Ovary (tissue), 9 donors: ENCODE measurements around the gene ANGPT4. TPM values are rescaled to one million over a fixed set of nuclear protein-coding genes. Genes with fewer than 3 reads are reported as not detected.

Experiments
- DNase-seq, 5 donors: peaks; one replicate each; pipeline ENCODE4 v3.0.0-alpha.2; 2019 to 2020
- H3K27ac ChIP-seq, 2 donors: fragments of 200-600 bp; one replicate each; pipeline versions ENCODE4 v1.5.1 to v1.8.0; 2019 to 2022
- H3K27me3 ChIP-seq: fragments of 200-600 bp; one replicate; pipeline ENCODE4 v1.8.0; 2022
- H3K36me3 ChIP-seq: fragments of 200-600 bp; sonication (generic); one replicate; pipeline ENCODE4 v1.5.1; 2019
- H3K4me1 ChIP-seq: one replicate; pipeline ENCODE4 v1.8.1; 2013; ENCODE audit warnings: mild to moderate bottlenecking, moderate library complexity; ENCODE audit not compliant: insufficient read depth
- H3K4me3 ChIP-seq: fragments of 200-600 bp; sonication (generic); one replicate; pipeline ENCODE4 v1.5.1; 2017
- H3K9me3 ChIP-seq, 2 donors: fragments of 200-600 bp in 1 of 2; sonication (generic) in 1 of 2; one replicate each; pipeline versions ENCODE4 v1.5.1 to v1.8.1; 2013 to 2019; ENCODE audit warnings: mild to moderate bottlenecking in 1 of 2, moderate library complexity in 1 of 2
- CTCF ChIP-seq, 3 donors: fragments of 450-650 bp in 2 of 3; fragments of 200-600 bp in 1 of 3; IDR thresholded peaks; one replicate each; pipeline versions ENCODE4 v1.5.1 to v1.8.0; 2016 to 2022; ENCODE audit warnings: antibody characterized with exemption in 3 of 3, mild to moderate bottlenecking in 1 of 3
- EP300 ChIP-seq: sonication (generic); formaldehyde crosslinking; IDR thresholded peaks from one replicate; pipeline ENCODE4 v1.6.1; 2017; ENCODE audit warnings: antibody characterized with exemption
- POLR2A ChIP-seq: fragments of 450-650 bp; IDR thresholded peaks from one replicate; pipeline ENCODE4 v1.6.1; 2017; ENCODE audit warnings: antibody characterized with exemption, mild to moderate bottlenecking, moderate library complexity
- WGBS, 3 donors: extraction: QIAGEN DNeasy Blood & Tissue Kit in 1 of 3; methylation state at CpG; one replicate each; pipeline versions ENCODE4 v1.1.5 to v1.1.7; 2013 to 2017; 5-methylcytosine and 5-hydroxymethylcytosine counted together
- intact Hi-C, 4 donors: fragments of 100-400 bp; cut with DNase I; formaldehyde crosslinking; loops; one replicate each; pipeline versions ENCODE4 v1.11.0 to v1.15.1; 2022 to 2023
- polyA plus RNA-seq, 2 donors: library from polyadenylated mRNA; stranded (reverse); fragments of 200-250 nt in 1 of 2; fragments of 350-450 nt in 1 of 2; fragmentation: Illumina TruSeq in 1 of 2; extraction: RNeasy Lipid Tissue Mini Kit (QIAGEN cat#74804) in 1 of 2; gene quantifications; one replicate each; pipeline ENCODE4 v1.2.3, GENCODE V29; 2013 to 2014
- total RNA-seq, 7 donors: library from RNA; depleted of rRNA in 2 of 7; stranded (reverse); fragments of >200 nt in 2 of 7; fragmentation: NEBNext Ultra II Directional in 3 of 7; extraction: Animal tissue kit (Norgen Biotek cat#: 25700) in 3 of 7; gene quantifications; one replicate each; pipeline versions ENCODE4 v1.1.0 to v1.2.4, GENCODE V29; 2016 to 2023
- donor health status: DM: no; HTN: no; CAD: no; lungs with moderate emphysema.
- donor health status: DM: no; HTN: no; CAD: no.
- donor health status: Bipolar disorder and iron deficiency.
- donor health status: DM: yes; HTN: yes; CAD: no.
- donor health status: DM: no; HTN: no; CAD: no.
- donor health status: DM: yes; HTN: yes; CAD: no.

Gene ANGPT4
- total and polyA plus RNA-seq, 9 donors = 0.58 to 10.7 (median 2.0) TPM

DNA sequence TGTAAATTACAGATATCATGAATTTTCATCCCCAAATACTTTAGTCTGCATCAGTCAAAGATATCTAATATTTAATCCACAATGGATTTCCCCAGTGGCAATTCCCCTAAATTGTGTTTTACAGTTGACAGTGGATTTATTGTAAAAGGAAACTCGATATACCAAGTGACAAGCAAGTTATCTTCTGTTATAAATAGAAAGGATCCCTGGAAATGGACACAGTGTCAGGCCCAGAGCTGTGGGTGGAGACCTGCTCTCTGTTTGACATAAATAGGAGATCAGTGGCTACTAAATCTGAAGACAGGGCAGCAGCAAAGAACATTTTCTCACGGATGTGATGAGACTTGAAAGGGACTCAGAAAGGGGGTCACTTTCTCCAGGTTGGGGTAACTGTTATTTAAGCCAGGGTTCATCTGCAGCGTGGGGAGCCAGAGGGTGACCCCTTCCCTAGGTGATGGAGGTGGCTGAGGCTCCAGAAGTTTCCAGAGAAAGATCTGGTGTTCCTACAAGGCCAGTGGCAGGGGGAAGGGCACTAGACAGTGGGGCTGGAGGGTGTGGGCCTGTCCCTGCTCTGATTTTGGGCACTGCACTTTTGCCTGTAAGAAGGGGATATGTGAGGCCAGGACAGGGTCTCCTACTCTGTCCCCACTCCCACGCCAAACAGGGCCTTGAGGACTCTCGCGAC is 94.9 kb downstream of the ANGPT4 start:
- H3K4me3 ChIP-seq = no peak overlapping the region
- H3K4me1 ChIP-seq = no peaks in the 10 kb centered on the region
- H3K27ac ChIP-seq = no peak overlapping the region
- intact Hi-C loops = no loop called here
- H3K27me3 ChIP-seq = no peaks in the 10 kb centered on the region
- no peaks in the 10 kb centered on the region for H3K36me3 ChIP-seq
- H3K9me3 ChIP-seq = no peaks in the 10 kb centered on the region
- no peak for TF ChIP-seq EP300
- DNase-seq = no peak
- WGBS, 3 donors = 63 to 70% (median 66%) methylated on average over 6 of the region's 6 CpGs

- DNase-seq = no peak
- Histone ChIP-seq H3K4me3 (no peak overlapping the region), H3K4me1 (no peaks in the 10 kb centered on the region), H3K36me3 (no peaks in the 10 kb centered on the region), H3K9me3 (no peaks in the 10 kb centered on the region), H3K27me3 (no peaks in the 10 kb centered on the region), H3K27ac (no peak overlapping the region)
- whole genome bisulfite sequencing, 3 donors = 83 to 92% (median 87%) methylated on average over 3 of the region's 3 CpGs
- intact Hi-C loops = no loop called here
- TF ChIP-seq EP300 = no peak
- TF ChIP-seq CTCF (IDR thresholded peaks at IDR 0.05) = no peak
- TF ChIP-seq POLR2A = no peak
Measured at GRCh38 chr20:820323-820953, 95.7 kb downstream of the ANGPT4 start.

Other genes with a start within 250 kb of the ANGPT4 start
- not detected for gene SCRT2, start 240.5 kb downstream of the ANGPT4 start, total RNA-seq
- not detected for gene SCRT2, start 240.5 kb downstream of the ANGPT4 start, polyA plus RNA-seq
- gene SLC52A3, start 147.8 kb downstream of the ANGPT4 start, total RNA-seq = 10 to 100 TPM in 1 of 7 donors, 1 to 10 TPM in 5, under 1 TPM in 1; 0.78 to 10.0 (median 2.3) TPM
- 1 to 10 TPM; 2.9 to 4.7 TPM for gene SLC52A3, start 147.8 kb downstream of the ANGPT4 start, polyA plus RNA-seq
- 1 to 10 TPM; 2.3 to 6.6 (median 3.9) TPM for gene FAM110A, start 82.6 kb downstream of the ANGPT4 start, total RNA-seq
- 1 to 10 TPM; 2.1 to 2.5 TPM for gene FAM110A, start 82.6 kb downstream of the ANGPT4 start, polyA plus RNA-seq
- under 1 TPM in 4 of 7 donors, not detected in 3; 0.07 to 0.53 (median 0.40) TPM for gene RSPO4, start 86.0 kb upstream of the ANGPT4 start, total RNA-seq
- gene RSPO4, start 86.0 kb upstream of the ANGPT4 start, polyA plus RNA-seq = under 1 TPM in 1 of 2 donors, not detected in 1; 0.04 TPM
- gene PSMF1, start 202.3 kb upstream of the ANGPT4 start, total RNA-seq = 100 to 1,000 TPM in 6 of 7 donors, 10 to 100 TPM in 1; 33.4 to 163 (median 127) TPM
- 100 to 1,000 TPM in 1 of 2 donors, 10 to 100 TPM in 1; 81.5 to 140 TPM for gene PSMF1, start 202.3 kb upstream of the ANGPT4 start, polyA plus RNA-seq